ENCODE measurements around the gene NR4A2. TPM values are rescaled to one million over a fixed set of nuclear protein-coding genes. Genes with fewer than 3 reads are reported as not detected.
A peak's percentile ranks its signal among the peaks of the same experiment; 100 is the strongest.

The NR4A2 gene
- total RNA-seq, 2 donors from 2014 or later = 1.2 to 1.6 TPM

DNA sequence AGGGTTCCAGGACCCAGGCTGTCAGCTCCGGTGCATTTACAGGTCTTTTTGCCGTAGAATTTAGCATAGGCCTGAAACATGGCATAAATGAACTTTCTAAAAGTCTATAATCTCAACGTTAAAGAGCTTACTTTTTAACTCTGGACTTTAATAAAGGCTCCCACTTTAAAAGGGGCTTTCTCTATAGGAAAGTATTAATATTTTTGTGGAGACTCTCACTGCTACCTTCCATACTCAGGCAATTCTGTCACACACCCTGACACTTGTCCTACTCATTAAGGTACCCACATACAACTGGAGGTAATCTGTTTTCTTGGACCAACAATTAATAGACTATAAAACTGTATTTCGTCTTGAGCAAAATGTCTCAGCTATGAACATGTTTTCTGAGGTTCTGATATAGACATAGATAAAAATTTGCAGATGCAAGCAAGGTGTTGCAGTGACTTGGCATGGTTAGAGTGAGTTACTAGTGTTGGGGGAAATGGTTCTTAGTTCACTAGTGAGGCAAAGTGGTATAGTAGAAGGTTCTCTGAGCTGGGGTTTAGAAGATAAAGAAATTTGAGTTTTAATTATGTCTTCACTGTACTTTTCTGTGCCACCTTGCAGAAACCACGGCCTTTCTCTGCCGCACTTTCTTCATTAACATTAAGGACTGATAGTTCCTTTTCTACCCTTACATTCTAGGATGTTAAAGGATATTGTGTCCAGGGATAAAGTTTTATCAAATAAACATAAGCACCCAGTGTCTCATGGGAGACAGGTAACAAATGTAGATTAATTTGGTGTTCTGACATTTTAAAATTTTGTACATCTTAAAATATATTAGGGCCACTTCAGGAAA, 10.8 kb upstream of the NR4A2 start:
- Mint-ChIP-seq H3K9me3 (no peaks in the 10 kb centered on the region), H3K36me3 (ENCODE audit: low read depth) (no peaks in the 10 kb centered on the region), H3K27me3 (ENCODE audit: insufficient read depth) (peaks cover 7% of the 10 kb centered on the region), H3K27ac (peak overlapping the region; percentile 89), H3K4me1 (peaks cover 26% of the 10 kb centered on the region), H3K4me3 (peak overlapping the region; percentile 72)
- DNase-seq = no peak
- Histone ChIP-seq H3K9me3 (ENCODE audit: control insufficient read depth, low read length) (no peaks in the 10 kb centered on the region), H3K4me3 (ENCODE audit: low read length) (peak overlapping the region; percentile 92), H3K27me3 (ENCODE audit: control insufficient read depth, insufficient read depth, low read length, poor library complexity, severe bottlenecking) (no peaks in the 10 kb centered on the region), H3K36me3 (ENCODE audit: control insufficient read depth, insufficient read depth, low read length) (no peaks in the 10 kb centered on the region), H3K4me1 (ENCODE audit: control insufficient read depth, insufficient read depth, low read length) (no peaks in the 10 kb centered on the region), H3K27ac (ENCODE audit: low read depth, low read length) (no peak overlapping the region), H3K9ac (ENCODE audit: extremely low read depth, low read length, poor library complexity, severe bottlenecking) (peak overlapping the region; percentile 89)
- TF ChIP-seq, protein P1, sequence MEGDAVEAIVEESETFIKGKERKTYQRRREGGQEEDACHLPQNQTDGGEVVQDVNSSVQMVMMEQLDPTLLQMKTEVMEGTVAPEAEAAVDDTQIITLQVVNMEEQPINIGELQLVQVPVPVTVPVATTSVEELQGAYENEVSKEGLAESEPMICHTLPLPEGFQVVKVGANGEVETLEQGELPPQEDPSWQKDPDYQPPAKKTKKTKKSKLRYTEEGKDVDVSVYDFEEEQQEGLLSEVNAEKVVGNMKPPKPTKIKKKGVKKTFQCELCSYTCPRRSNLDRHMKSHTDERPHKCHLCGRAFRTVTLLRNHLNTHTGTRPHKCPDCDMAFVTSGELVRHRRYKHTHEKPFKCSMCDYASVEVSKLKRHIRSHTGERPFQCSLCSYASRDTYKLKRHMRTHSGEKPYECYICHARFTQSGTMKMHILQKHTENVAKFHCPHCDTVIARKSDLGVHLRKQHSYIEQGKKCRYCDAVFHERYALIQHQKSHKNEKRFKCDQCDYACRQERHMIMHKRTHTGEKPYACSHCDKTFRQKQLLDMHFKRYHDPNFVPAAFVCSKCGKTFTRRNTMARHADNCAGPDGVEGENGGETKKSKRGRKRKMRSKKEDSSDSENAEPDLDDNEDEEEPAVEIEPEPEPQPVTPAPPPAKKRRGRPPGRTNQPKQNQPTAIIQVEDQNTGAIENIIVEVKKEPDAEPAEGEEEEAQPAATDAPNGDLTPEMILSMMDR (conservative IDR thresholded peaks at IDR 0.05) = no peak
- WGBS, 2 experiments (ENCODE audit: insufficient coverage in 1 of 2, insufficient read length in 1 of 2) = 13 to 57% methylated on average over 2 to 6 of the region's 6 CpGs

DNA sequence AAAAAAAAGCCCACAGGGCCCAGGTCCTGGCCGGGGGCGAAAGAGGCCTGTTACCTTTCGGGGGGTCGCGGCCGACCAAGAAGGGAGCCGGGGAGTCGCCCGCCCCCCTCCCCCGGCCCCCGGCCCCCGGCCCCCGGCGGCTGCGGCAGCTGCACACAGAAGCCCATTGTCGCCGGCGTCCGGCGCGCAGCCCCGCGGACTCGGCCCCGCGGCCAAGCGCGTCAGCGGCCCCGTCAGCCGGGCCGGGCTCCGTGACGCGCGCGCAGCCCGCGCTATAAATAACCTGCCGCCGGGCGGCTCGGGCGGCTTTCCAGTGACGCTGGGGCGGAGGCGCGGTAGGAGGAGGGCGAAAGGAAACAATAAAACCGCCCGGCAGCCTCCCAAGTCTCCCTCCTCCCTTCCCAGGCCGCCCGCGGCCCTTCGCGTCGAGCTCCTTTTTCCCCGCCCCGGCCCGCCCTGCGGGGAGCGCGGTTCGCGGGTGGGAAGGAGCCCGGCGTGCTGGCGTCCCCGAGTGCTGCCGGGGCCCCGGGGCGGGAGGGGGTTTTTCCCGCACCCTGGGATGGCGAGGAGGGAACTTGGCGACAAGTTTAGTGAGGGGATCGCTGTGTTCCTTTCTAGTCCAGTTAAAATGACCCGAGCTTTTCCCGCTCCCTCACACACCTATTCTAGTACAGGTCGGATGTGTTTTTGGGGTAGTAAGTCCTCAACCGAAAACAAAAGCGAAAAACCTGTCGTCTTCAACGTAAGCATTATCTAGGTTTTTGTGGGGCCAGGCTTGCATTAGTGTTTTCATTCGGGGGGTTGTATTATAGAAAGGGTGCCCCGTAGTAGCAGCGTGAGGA, 10.0 kb upstream of the NR4A2 start:
- Mint-ChIP-seq H3K27me3 (ENCODE audit: insufficient read depth) (peaks cover 7% of the 10 kb centered on the region), H3K9me3 (no peaks in the 10 kb centered on the region), H3K27ac (peak overlapping the region; percentile 95), H3K36me3 (ENCODE audit: low read depth) (no peaks in the 10 kb centered on the region), H3K4me3 (peak overlapping the region; percentile 72), H3K4me1 (peaks cover 28% of the 10 kb centered on the region)
- TF ChIP-seq, protein P1 (conservative IDR thresholded peaks at IDR 0.05) = no peak
- Histone ChIP-seq H3K4me3 (ENCODE audit: low read length) (peak overlapping the region; percentile 92), H3K9ac (ENCODE audit: extremely low read depth, low read length, poor library complexity, severe bottlenecking) (peak overlapping the region; percentile 89), H3K36me3 (ENCODE audit: control insufficient read depth, insufficient read depth, low read length) (no peaks in the 10 kb centered on the region), H3K27ac (ENCODE audit: low read depth, low read length) (peak overlapping the region; percentile 96), H3K9me3 (ENCODE audit: control insufficient read depth, low read length) (no peaks in the 10 kb centered on the region), H3K4me1 (ENCODE audit: control insufficient read depth, insufficient read depth, low read length) (no peaks in the 10 kb centered on the region), H3K27me3 (ENCODE audit: control insufficient read depth, insufficient read depth, low read length, poor library complexity, severe bottlenecking) (no peaks in the 10 kb centered on the region)
- DNase-seq = peak; percentile 94
- 0% methylated on average over 6 to 84 of the region's 86 CpGs for WGBS, 2 experiments (ENCODE audit: insufficient coverage in 1 of 2, insufficient read length in 1 of 2)

DNA sequence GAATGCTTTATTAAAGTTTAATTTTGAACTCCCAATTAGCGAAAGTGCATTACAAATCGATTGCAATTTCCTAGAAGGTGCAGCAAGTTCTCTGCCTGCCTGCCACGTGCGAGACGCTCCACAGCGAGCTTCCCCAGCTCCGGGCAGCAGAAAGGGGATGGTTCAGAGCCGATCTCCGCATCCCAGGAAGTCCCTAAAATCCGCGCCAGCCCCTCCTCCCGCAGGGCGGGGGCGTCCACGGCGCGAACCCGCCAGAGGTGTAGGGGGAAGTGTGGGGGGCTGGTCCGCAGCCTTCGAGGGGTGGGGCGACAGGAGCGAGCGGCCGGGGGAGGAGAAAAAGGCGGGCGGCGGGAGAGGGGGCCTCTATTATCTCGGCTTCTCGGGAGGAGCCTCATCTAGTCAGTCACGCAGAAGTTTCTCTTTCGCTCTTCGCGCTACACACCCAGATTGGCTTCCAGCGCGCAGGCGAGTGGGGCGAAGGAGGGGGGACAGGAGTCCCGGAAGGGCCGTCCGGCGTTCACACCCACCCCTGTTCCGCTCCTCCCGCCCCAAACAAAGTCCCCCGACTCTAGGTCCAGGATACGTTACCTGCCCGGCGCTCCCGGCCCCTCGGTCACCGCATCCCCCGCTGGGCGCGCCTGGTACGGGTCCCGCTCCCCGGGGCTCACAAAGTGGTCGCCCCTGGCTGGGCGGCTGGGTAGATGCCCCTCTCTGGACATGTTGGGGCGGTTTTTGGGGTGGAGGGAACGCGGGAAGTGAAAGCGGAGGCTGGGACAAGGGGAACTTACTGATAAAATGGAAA, 9.1 kb upstream of the NR4A2 start:
- H3K36me3 ChIP-seq (ENCODE audit: control insufficient read depth, insufficient read depth, low read length) = no peaks in the 10 kb centered on the region
- Mint-ChIP-seq H3K4me1 (peaks cover 28% of the 10 kb centered on the region), H3K4me3 (peak overlapping the region; percentile 72), H3K27me3 (ENCODE audit: insufficient read depth) (peaks cover 7% of the 10 kb centered on the region), H3K9me3 (no peaks in the 10 kb centered on the region), H3K36me3 (ENCODE audit: low read depth) (no peaks in the 10 kb centered on the region), H3K27ac (peak overlapping the region; percentile 95)
- peak overlapping the region; percentile 86 for H3K4me3 ChIP-seq (ENCODE audit: low read length)
- H3K9me3 ChIP-seq (ENCODE audit: control insufficient read depth, low read length) = no peaks in the 10 kb centered on the region
- 0% methylated on average over 17 to 61 of the region's 62 CpGs for WGBS, 2 experiments (ENCODE audit: insufficient coverage in 1 of 2, insufficient read length in 1 of 2)
- TF ChIP-seq, protein P1 (conservative IDR thresholded peaks at IDR 0.05) = no peak
- DNase-seq = peak; percentile 92
- peak overlapping the region; percentile 96 for H3K27ac ChIP-seq (ENCODE audit: low read depth, low read length)
- H3K4me1 ChIP-seq (ENCODE audit: control insufficient read depth, insufficient read depth, low read length) = no peaks in the 10 kb centered on the region
- H3K27me3 ChIP-seq (ENCODE audit: control insufficient read depth, insufficient read depth, low read length, poor library complexity, severe bottlenecking) = no peaks in the 10 kb centered on the region
- peak overlapping the region; percentile 89 for H3K9ac ChIP-seq (ENCODE audit: extremely low read depth, low read length, poor library complexity, severe bottlenecking)
